OCI-LY1 (cell line): ENCODE results near the gene ADAMTS4.

Experiments
- H2AFZ ChIP-seq: fragments of 200-600 bp; sonication (generic), shearing (Covaris generic); 2 replicates; pipeline ENCODE4 v1.6.0; 2014; ENCODE audit warnings: antibody characterized with exemption, mild to moderate bottlenecking, low read length
- H3F3A ChIP-seq: fragments of 200-600 bp; sonication (generic), shearing (Covaris generic); 2 replicates; pipeline ENCODE4 v1.6.0; 2014; ENCODE audit warnings: mild to moderate bottlenecking, antibody characterized with exemption, low read length, moderate library complexity; ENCODE audit not compliant: insufficient read depth
- H3K27ac ChIP-seq: fragments of 200-600 bp; sonication (generic); 2 replicates; pipeline ENCODE4 v1.5.1; 2014; ENCODE audit warnings: low read length, mixed run types, mild to moderate bottlenecking, low read depth; ENCODE audit not compliant: poor library complexity, severe bottlenecking
- H3K27me3 ChIP-seq: fragments of 200-600 bp; sonication (generic); 2 replicates; pipeline ENCODE4 v1.6.0; 2014; ENCODE audit warnings: antibody characterized with exemption, mild to moderate bottlenecking, low read length, moderate library complexity; ENCODE audit not compliant: insufficient read depth
- H3K36me3 ChIP-seq: fragments of 200-600 bp; sonication (generic); 2 replicates; pipeline ENCODE4 v1.6.1; 2014; ENCODE audit warnings: mild to moderate bottlenecking, antibody characterized with exemption, low read length, moderate library complexity, mixed read lengths; ENCODE audit not compliant: insufficient read depth
- H3K4me1 ChIP-seq: fragments of 200-600 bp; sonication (generic); 2 replicates; pipeline ENCODE4 v1.5.1; 2014; ENCODE audit warnings: mild to moderate bottlenecking, low read length, moderate library complexity; ENCODE audit not compliant: insufficient read depth, severe bottlenecking
- H3K4me2 ChIP-seq: fragments of 200-600 bp; sonication (generic), shearing (Covaris generic); 2 replicates; pipeline ENCODE4 v1.6.1; 2014; ENCODE audit warnings: low read length
- H3K4me3 ChIP-seq: fragments of 200-600 bp; sonication (generic); 2 replicates; pipeline ENCODE4 v1.5.1; 2014; ENCODE audit warnings: low read length, low read depth, mild to moderate bottlenecking, mixed read lengths; ENCODE audit not compliant: poor library complexity, severe bottlenecking
- H3K79me2 ChIP-seq: fragments of 200-600 bp; shearing (Covaris generic); 2 replicates; pipeline ENCODE4 v1.6.1; 2016; ENCODE audit warnings: mixed run types, low read length, mixed read lengths; ENCODE audit not compliant: insufficient read depth
- H3K9ac ChIP-seq: fragments of 200-600 bp; sonication (generic), shearing (Covaris generic); 2 replicates; pipeline ENCODE4 v1.6.1; 2014; ENCODE audit warnings: mild to moderate bottlenecking, low read length, mixed read lengths
- H3K9me2 ChIP-seq: fragments of 200-600 bp; sonication (generic), shearing (Covaris generic); 2 replicates; pipeline ENCODE4 v1.6.1; 2014; ENCODE audit warnings: low read depth, mild to moderate bottlenecking, low read length, mixed read lengths
- H3K9me3 ChIP-seq: fragments of 200-600 bp; shearing (Covaris generic); 2 replicates; pipeline ENCODE4 v1.6.1; 2014; ENCODE audit warnings: low read length, mixed read lengths
- H4K20me1 ChIP-seq: fragments of 200-600 bp; sonication (generic), shearing (Covaris generic); 2 replicates; pipeline ENCODE4 v1.6.0; 2016; ENCODE audit warnings: mild to moderate bottlenecking, low read length; ENCODE audit not compliant: insufficient read depth
- CTCF ChIP-seq: fragments of 200-600 bp; sonication (generic), shearing (Covaris generic); IDR thresholded peaks from 2 replicates; pipeline ENCODE4 v1.5.1; 2017; ENCODE audit warnings: mild to moderate bottlenecking, antibody characterized with exemption, low read length, moderate library complexity, mixed read lengths
- EZH2 ChIP-seq: fragments of 200-600 bp; sonication (generic), shearing (Covaris generic); IDR thresholded peaks from 2 replicates; pipeline ENCODE4 v1.8.0; 2017; ENCODE audit warnings: borderline replicate concordance, mixed run types, mild to moderate bottlenecking, antibody characterized with exemption, low read length, moderate library complexity, mixed read lengths

Gene ADAMTS4

GRCh38 chr1:161162052-161162451, 36.8 kb downstream of the ADAMTS4 start:
- TF ChIP-seq EZH2: no peak
- TF ChIP-seq CTCF: no peak
- H3K4me2 ChIP-seq: no peak overlapping the region
- no peaks in the 10 kb centered on the region for H3K9me3 ChIP-seq
- peaks cover 9% of the 10 kb centered on the region for H3F3A ChIP-seq
- H3K79me2 ChIP-seq: no peaks in the 10 kb centered on the region
- peaks cover 51% of the 10 kb centered on the region; the same call in 1 of the 2 replicates for H3K36me3 ChIP-seq
- no peak overlapping the region for H3K9ac ChIP-seq
- no peaks in the 10 kb centered on the region for H3K9me2 ChIP-seq
- no peak overlapping the region for H2AFZ ChIP-seq
- H3K4me1 ChIP-seq: peaks cover 44% of the 10 kb centered on the region
- H3K4me3 ChIP-seq: no peak overlapping the region
- H3K27me3 ChIP-seq: no peaks in the 10 kb centered on the region
- no peak overlapping the region for H3K27ac ChIP-seq
- no peaks in the 10 kb centered on the region for H4K20me1 ChIP-seq

- H3K79me2 ChIP-seq: no peaks in the 10 kb centered on the region
- H3F3A ChIP-seq: peaks cover 9% of the 10 kb centered on the region
- H4K20me1 ChIP-seq: no peaks in the 10 kb centered on the region
- H2AFZ ChIP-seq: no peak overlapping the region
- no peak overlapping the region for H3K9ac ChIP-seq
- H3K4me1 ChIP-seq: peaks cover 40% of the 10 kb centered on the region
- H3K36me3 ChIP-seq: peaks cover 51% of the 10 kb centered on the region; the same call in 1 of the 2 replicates
- H3K27me3 ChIP-seq: no peaks in the 10 kb centered on the region
- H3K4me3 ChIP-seq: no peak overlapping the region
- H3K9me3 ChIP-seq: no peaks in the 10 kb centered on the region
- no peaks in the 10 kb centered on the region for H3K9me2 ChIP-seq
- no peak overlapping the region for H3K4me2 ChIP-seq
- TF ChIP-seq CTCF (no peak), EZH2 (no peak)
- H3K27ac ChIP-seq: no peak overlapping the region
These were observed 37.2 kb downstream of the ADAMTS4 start for GRCh38 chr1:161161652-161162051.

- Histone ChIP-seq H3K4me2 (no peak overlapping the region), H2AFZ (no peak overlapping the region), H4K20me1 (no peaks in the 10 kb centered on the region), H3K79me2 (no peaks in the 10 kb centered on the region), H3K9me3 (no peaks in the 10 kb centered on the region), H3K4me1 (peaks cover 36% of the 10 kb centered on the region), H3K36me3 (peaks cover 51% of the 10 kb centered on the region; the same call in 1 of the 2 replicates), H3F3A (peaks cover 9% of the 10 kb centered on the region), H3K9ac (no peak overlapping the region), H3K27ac (no peak overlapping the region), H3K4me3 (no peak overlapping the region), H3K27me3 (no peaks in the 10 kb centered on the region), H3K9me2 (no peaks in the 10 kb centered on the region)
- TF ChIP-seq CTCF (no peak), EZH2 (no peak)
These were observed 38.1 kb downstream of the ADAMTS4 start for GRCh38 chr1:161160671-161161145.
